Endothelial cell of umbilical vein (primary cell): ENCODE measurements around the gene IL17RB. TPM values are rescaled to one million over a fixed set of nuclear protein-coding genes. Genes with fewer than 3 reads are reported as not detected.

Experiments used
- BruUV-seq: library from RNA; stranded (reverse); fragments of 400-500 nt; replicated peaks from 2 replicates; lab custom pipeline; 2021; lab: Mats Ljungman, UMichigan
- CTCF ChIA-PET: fragments of 300-600, 350-600 bp; sonication (Branson Sonifier 250); formaldehyde crosslinking; loops from one replicate; lab custom pipeline; 2021; ENCODE audit warnings: antibody characterized with exemption, inconsistent platforms; lab: Charles Lee
- POLR2A ChIA-PET: fragments of 300-600, 350-600 bp; sonication (Branson Sonifier 250); formaldehyde crosslinking; loops from one replicate; lab custom pipeline; 2021; ENCODE audit warnings: antibody characterized with exemption, inconsistent platforms; lab: Charles Lee
- DNase-seq: peaks from one replicate; pipeline ENCODE4 v3.0.0-alpha.2; 2011; ENCODE audit warnings: low read depth, low spot score
- FAIRE-seq: peaks from 2 replicates; lab custom pipeline; 2011; peaks lifted over from hg19 to GRCh38; lab: Jason Lieb, UNC
- H2AFZ ChIP-seq: 2 replicates; pipeline ENCODE4 v1.6.0; 2012; ENCODE audit warnings: low read depth, low read length, control low read depth, inconsistent platforms
- H3K27ac ChIP-seq: 2 replicates; pipeline ENCODE4 v1.5.1; 2011; ENCODE audit warnings: low read depth, mild to moderate bottlenecking, control low read depth, low read length, moderate library complexity; ENCODE audit not compliant: insufficient read depth
- H3K27me3 ChIP-seq, 2 experiments: 2 replicates each; pipeline versions ENCODE4 v1.6.0 to v1.6.1; 2011; ENCODE audit warnings: low read length in 2 of 2, mixed read lengths in 1 of 2; ENCODE audit not compliant: control insufficient read depth in 2 of 2, insufficient read depth in 2 of 2
- H3K36me3 ChIP-seq, 2 experiments: 2 replicates in 1 of 2; 3 replicates in 1 of 2; pipeline ENCODE4 v1.5.1; 2011; ENCODE audit warnings: low read length in 2 of 2, mild to moderate bottlenecking in 1 of 2, moderate library complexity in 1 of 2; ENCODE audit not compliant: control insufficient read depth in 2 of 2, insufficient read depth in 2 of 2; ENCODE audit errors: extremely low read depth in 1 of 2
- H3K4me1 ChIP-seq: 3 replicates; pipeline ENCODE4 v1.5.1; 2011; ENCODE audit warnings: mild to moderate bottlenecking, low read length; ENCODE audit not compliant: control insufficient read depth, insufficient read depth; ENCODE audit errors: extremely low read depth
- H3K4me2 ChIP-seq: 2 replicates; pipeline ENCODE4 v1.6.1; 2011; ENCODE audit warnings: low read length, control low read depth, mixed read lengths; ENCODE audit not compliant: insufficient read depth
- H3K4me3 ChIP-seq, 3 experiments: fragments of 200-600 bp in 1 of 3; sonication (generic), shearing (Covaris generic) in 1 of 3; replicated peaks in 1 of 3; 2 replicates each; pipeline ENCODE4 v1.5.1; 2011 to 2016; ENCODE audit warnings: control low read depth in 3 of 3, low read length in 3 of 3, mild to moderate bottlenecking in 2 of 3, inconsistent platforms in 1 of 3, low read depth in 1 of 3, moderate library complexity in 1 of 3; ENCODE audit not compliant: insufficient read depth in 1 of 3
- H3K79me2 ChIP-seq: 2 replicates; pipeline ENCODE4 v1.6.0; 2012; ENCODE audit warnings: low read length, inconsistent platforms; ENCODE audit not compliant: control insufficient read depth, insufficient read depth
- H3K9ac ChIP-seq: replicated peaks from 2 replicates; pipeline ENCODE3; 2011; ENCODE audit warnings: low read length, control low read depth; ENCODE audit not compliant: insufficient read depth; ENCODE audit errors: extremely low read depth
- H3K9me1 ChIP-seq: replicated peaks from 3 replicates; pipeline ENCODE4 v1.6.0; 2011; ENCODE audit warnings: mild to moderate bottlenecking, low read length; ENCODE audit not compliant: control insufficient read depth, insufficient read depth; ENCODE audit errors: extremely low read depth
- H3K9me3 ChIP-seq: replicated peaks from 2 replicates; pipeline ENCODE4 v1.5.1; 2012; ENCODE audit warnings: low read length, inconsistent platforms; ENCODE audit not compliant: control insufficient read depth, insufficient read depth
- H4K20me1 ChIP-seq: replicated peaks from 2 replicates; pipeline ENCODE3; 2011; ENCODE audit warnings: mild to moderate bottlenecking, low read length; ENCODE audit not compliant: control insufficient read depth, insufficient read depth; ENCODE audit errors: extremely low read depth
- FOS ChIP-seq: IDR thresholded peaks from 2 replicates; pipeline ENCODE4 v1.6.1; 2011; ENCODE audit warnings: mild to moderate bottlenecking, low read length, moderate library complexity, borderline replicate concordance; ENCODE audit not compliant: insufficient read depth
- JUN ChIP-seq: IDR thresholded peaks from 2 replicates; pipeline ENCODE4 v1.6.1; 2011; ENCODE audit warnings: borderline replicate concordance, low read depth; ENCODE audit not compliant: insufficient read length, insufficient read depth
- MAX ChIP-seq: IDR thresholded peaks from 2 replicates; pipeline ENCODE4 v1.6.1; 2011; ENCODE audit not compliant: insufficient read depth, insufficient read length
- POLR2A ChIP-seq: IDR thresholded peaks from 2 replicates; pipeline ENCODE4 v1.6.1; 2012; ENCODE audit warnings: low read depth, mild to moderate bottlenecking, control low read depth, low read length
- POLR2AphosphoS5 ChIP-seq: IDR thresholded peaks from 2 replicates; pipeline ENCODE4 v1.6.1; 2012; ENCODE audit warnings: low read depth, mild to moderate bottlenecking, control low read depth, low read length, moderate library complexity; ENCODE audit not compliant: insufficient read depth
- dilution Hi-C: fragments of 300-500 bp; cut with MboI; formaldehyde crosslinking; loops from one replicate; pipeline ENCODE4 v1.15.0; 2019; ENCODE audit warnings: low sequenced_read_pairs; ENCODE audit not compliant: extremely low pct_ligation_motif_present
- intact Hi-C: fragments of 100-400 bp; cut with micrococcal nuclease; formaldehyde crosslinking; loops from one replicate; pipeline ENCODE4 v1.10.0; 2022
- polyA plus RNA-seq, 4 experiments: library from polyadenylated mRNA; depleted of rRNA in 3 of 4; stranded (reverse) in 3 of 4; unstranded in 1 of 4; fragments of >200 nt; gene quantifications; 2 replicates each; pipeline versions ENCODE4 v1.2.1 to v1.2.3, GENCODE V29; 2011 to 2012; ENCODE audit warnings: missing spikeins in 1 of 4
- total RNA-seq: library from RNA; stranded (reverse); gene quantifications from 2 replicates; pipeline ENCODE4 v1.2.3, GENCODE V29; 2021

Gene IL17RB
- total and polyA plus RNA-seq, 2 donors (not counting 3 experiments of a cell fraction or from before 2014, with no cell fraction given): 0.04 TPM; not detected in 1

- peaks cover 27% of the 10 kb centered on the region for H3K79me2 ChIP-seq
- ChIA-PET POLR2A (interaction anchor here (1.1 to 1.2 kb wide), 2 partner anchors 9 to 10 kb away, joined by 3 to 6 read pairs; partner anchors contain the start of gene ACTR8), CTCF (interaction anchor here (1.0 to 2.3 kb wide), 3 partner anchors 9 to 60 kb away, joined by 3 to 9 read pairs (median 4); no protein-coding TSS in a partner anchor)
- peak; percentile 99 for FAIRE-seq
- H2AFZ ChIP-seq: peak within 1 kb of the TSS; percentile 79
- H3K4me2 ChIP-seq: peak within 1 kb of the TSS; percentile 98
- peaks cover 0 to 2% of the 10 kb centered on the region in 2 experiments for H3K36me3 ChIP-seq
- intact Hi-C loops: loop anchor here (1.0 to 2.0 kb wide), 2 partner anchors 9 to 545 kb away; partner anchors contain the start of genes ACTR8 and DCP1A
- peak; percentile 99 for DNase-seq
- dilution Hi-C loops: no loop called here
- H3K27me3 ChIP-seq: peaks cover 5 to 9% of the 10 kb centered on the region in 2 experiments
- no peaks in the 10 kb centered on the region for H3K9me3 ChIP-seq
- BruUV-seq: no TSS peak
- H3K9me1 ChIP-seq: no peaks in the 10 kb centered on the region
- TF ChIP-seq FOS (no peak), MAX (no peak), POLR2AphosphoS5 (peak; percentile 73), JUN (peak; percentile 39), POLR2A (peak; percentile 81)
- peak within 1 kb of the TSS; percentile 90 to 96 (median 91) for H3K4me3 ChIP-seq
- H3K27ac ChIP-seq: peak within 1 kb of the TSS; percentile 80
- H3K9ac ChIP-seq: peak within 1 kb of the TSS; percentile 87
- peaks cover 13% of the 10 kb centered on the region for H3K4me1 ChIP-seq
- H4K20me1 ChIP-seq: peaks cover 2% of the 10 kb centered on the region
Observed at GRCh38 chr3:53891497-53892285, 45.3 kb downstream of the IL17RB start, which contains the start of gene SELENOK. Gene SELENOK (minus strand): TSS chr3:53891859.
